ENCODE data around the gene ADCY1.
"Not testable (repeated sequence)": the region's sequence is repeated elsewhere in the genome, so short reads cannot be mapped to it uniquely, and the experiment has no call there.

ADCY1 gene

GRCh38 chr7:45768516-45769394 lies 194.6 kb downstream of the ADCY1 start:
- DNase-seq = peak; percentile 85

- DNase-seq = not testable (repeated sequence)
Observed at GRCh38 chr7:45769626-45770025, 195.5 kb downstream of the ADCY1 start.
